A549 treated with AZD9567 at 1 μM for 4 hours (cell line): ENCODE data around the gene ENAM. TPM values are rescaled to one million over a fixed set of nuclear protein-coding genes. Genes with fewer than 3 reads are reported as not detected.

Experiments used
- total RNA-seq: library from RNA; stranded (reverse); fragments of 200-300 nt; extraction: Qiagen RNA extraction; gene quantifications from 5 replicates; pipeline ENCODE4 v1.2.3, GENCODE V29; 2022; ENCODE audit not compliant: insufficient read depth

The ENAM gene
- total RNA-seq, result not detected in 5 replicates

GRCh38 chr4:70628444-70628843 is at the start of gene ENAM:
TSS of gene ENAM (plus strand) at chr4:70628744. CDS start at chr4:70629501, 757 bp downstream.

GRCh38 chr4:70591955-70592582 is 36.5 kb upstream of the ENAM start, which contains the start of gene AMBN:
TSS of gene AMBN (plus strand) at chr4:70592256. CDS start at chr4:70592359, 103 bp downstream.

GRCh38 chr4:70666369-70666768 is 37.8 kb downstream of the ENAM start, which contains the start of gene JCHAIN:
TSS of gene JCHAIN (minus strand) at chr4:70666508. CDS start at chr4:70666490, 18 bp downstream.

GRCh38 chr4:70687821-70688794 is 59.6 kb downstream of the ENAM start, which contains the start of gene UTP3:
TSS of gene UTP3 (plus strand) at chr4:70688532. CDS start at chr4:70688678, 146 bp downstream.

Other genes starting within 250 kb of the ENAM start
- gene SMR3B, start 245.6 kb upstream of the ENAM start, total RNA-seq, result not detected in 5 replicates
- gene OPRPN, start 230.8 kb upstream of the ENAM start, total RNA-seq, result not detected in 5 replicates
- not detected in 5 replicates for gene MUC7, start 156.5 kb upstream of the ENAM start, total RNA-seq
- gene AMTN, start 110.2 kb upstream of the ENAM start, total RNA-seq, result 0.08 TPM in 1 of 5 replicates, not detected in the others
- gene AMBN, start 36.5 kb upstream of the ENAM start, total RNA-seq, result not detected in 5 replicates
- gene JCHAIN, start 37.8 kb downstream of the ENAM start, total RNA-seq, result 0.11 to 0.19 TPM (median 0.16 TPM) in 4 of 5 replicates, not detected in the other
- gene UTP3, start 59.8 kb downstream of the ENAM start, total RNA-seq, result 33.2 to 45.5 TPM (median 36.4 TPM) in 5 replicates
- gene RUFY3, start 93.2 kb downstream of the ENAM start, total RNA-seq, result 6.9 to 10.1 TPM (median 7.2 TPM) in 5 replicates
- gene GRSF1, start 211.1 kb downstream of the ENAM start, total RNA-seq, result 78.0 to 93.1 TPM (median 78.4 TPM) in 5 replicates